HUES64 (cell line): ENCODE measurements around the gene SPATA3.
"Not testable (repeated sequence)": the region's sequence is repeated elsewhere in the genome, so short reads cannot be mapped to it uniquely, and the experiment has no call there.

Source experiments
- H3K27ac ChIP-seq: 2 replicates; pipeline ENCODE4 v1.7.0; 2013; ENCODE audit warnings: low read depth, low read length, inconsistent platforms
- H3K27me3 ChIP-seq: 2 replicates; pipeline ENCODE4 v1.6.1; 2013; ENCODE audit warnings: mild to moderate bottlenecking, low read length; ENCODE audit not compliant: insufficient read depth
- H3K36me3 ChIP-seq: 2 replicates; pipeline ENCODE4 v1.6.1; 2013; ENCODE audit warnings: mild to moderate bottlenecking, low read length; ENCODE audit not compliant: insufficient read depth
- H3K4me1 ChIP-seq: 2 replicates; pipeline ENCODE4 v1.6.1; 2013; ENCODE audit warnings: mild to moderate bottlenecking, low read length, moderate library complexity; ENCODE audit not compliant: insufficient read depth
- H3K4me3 ChIP-seq: 2 replicates; pipeline ENCODE4 v1.5.1; 2013; ENCODE audit warnings: mild to moderate bottlenecking, low read length, moderate library complexity
- H3K9ac ChIP-seq: 2 replicates; pipeline ENCODE4 v1.6.1; 2013; ENCODE audit warnings: mild to moderate bottlenecking, low read depth, low read length
- H3K9me3 ChIP-seq: 2 replicates; pipeline ENCODE4 v1.6.1; 2013; ENCODE audit warnings: low read depth, low read length; ENCODE audit not compliant: insufficient read depth
- WGBS: fragments of 150-250, 120-280 bp; methylation state at CpG from one replicate; pipeline ENCODE4 v1.1.7; 2013; ENCODE audit warnings: missing lambda C conversion rate; 5-methylcytosine and 5-hydroxymethylcytosine counted together

The SPATA3 gene

GRCh38 chr2:231000211-231000904, 4.4 kb downstream of the SPATA3 start:
- Histone ChIP-seq H3K36me3 (no peaks in the 10 kb centered on the region), H3K27ac (no peak overlapping the region), H3K27me3 (peaks cover 16% of the 10 kb centered on the region), H3K4me1 (no peaks in the 10 kb centered on the region), H3K9ac (no peak overlapping the region), H3K9me3 (no peaks in the 10 kb centered on the region), H3K4me3 (no peak overlapping the region)
- 58% methylated on average over 24 of the region's 24 CpGs for WGBS

GRCh38 chr2:231001036-231001435, 5.1 kb downstream of the SPATA3 start:
- H3K9ac ChIP-seq, result no peak overlapping the region
- no peak overlapping the region for H3K27ac ChIP-seq
- no peak overlapping the region for H3K4me3 ChIP-seq
- H3K27me3 ChIP-seq, result peaks cover 16% of the 10 kb centered on the region
- H3K36me3 ChIP-seq, result no peaks in the 10 kb centered on the region
- H3K4me1 ChIP-seq, result no peaks in the 10 kb centered on the region
- H3K9me3 ChIP-seq, result no peaks in the 10 kb centered on the region
- 79% methylated on average over 7 of the region's 7 CpGs for WGBS

GRCh38 chr2:231001921-231002320, 6.0 kb downstream of the SPATA3 start:
- Histone ChIP-seq H3K27me3 (peaks cover 16% of the 10 kb centered on the region), H3K4me1 (no peaks in the 10 kb centered on the region), H3K4me3 (no peak overlapping the region), H3K9ac (no peak overlapping the region), H3K9me3 (no peaks in the 10 kb centered on the region), H3K27ac (no peak overlapping the region), H3K36me3 (no peaks in the 10 kb centered on the region)
- 64% methylated on average over 3 of the region's 4 CpGs for WGBS

- no peak overlapping the region for H3K4me3 ChIP-seq
- WGBS, result 85% methylated on average over 10 of the region's 10 CpGs
These were observed 6.7 kb downstream of the SPATA3 start for GRCh38 chr2:231002641-231003040.

GRCh38 chr2:231003186-231003585, 7.3 kb downstream of the SPATA3 start:
- Histone ChIP-seq H3K27ac (no peak overlapping the region), H3K4me1 (no peaks in the 10 kb centered on the region), H3K36me3 (no peaks in the 10 kb centered on the region), H3K9me3 (no peaks in the 10 kb centered on the region), H3K9ac (no peak overlapping the region), H3K27me3 (peaks cover 16% of the 10 kb centered on the region), H3K4me3 (no peak overlapping the region)
- WGBS, result 87% methylated on average over 2 of the region's 2 CpGs

More at GRCh38 chr2:231002641-231003040, 6.7 kb downstream of the SPATA3 start:
- Histone ChIP-seq H3K4me1 (no peaks in the 10 kb centered on the region), H3K36me3 (no peaks in the 10 kb centered on the region), H3K9ac (no peak overlapping the region), H3K27ac (no peak overlapping the region), H3K9me3 (no peaks in the 10 kb centered on the region), H3K27me3 (peaks cover 16% of the 10 kb centered on the region)

GRCh38 chr2:231004930-231005329, 9.0 kb downstream of the SPATA3 start:
- peaks cover 10% of the 10 kb centered on the region for H3K27me3 ChIP-seq
- not testable (repeated sequence) for H3K4me3 ChIP-seq, H3K9me3 ChIP-seq, H3K4me1 ChIP-seq, H3K9ac ChIP-seq, H3K36me3 ChIP-seq, H3K27ac ChIP-seq

- Histone ChIP-seq H3K9me3 (no peaks in the 10 kb centered on the region), H3K4me1 (no peaks in the 10 kb centered on the region), H3K9ac (no peak overlapping the region), H3K36me3 (no peaks in the 10 kb centered on the region), H3K27me3 (0 out of 2 replicates have a peak, but pooled peaks cover 7% of the 10 kb centered on the region), H3K27ac (no peak overlapping the region), H3K4me3 (no peak overlapping the region)
- WGBS, result 86% methylated on average over 10 of the region's 10 CpGs
These were observed 11.6 kb downstream of the SPATA3 start for GRCh38 chr2:231007286-231008098.

- no peak overlapping the region for H3K4me3 ChIP-seq
- H3K9ac ChIP-seq, result no peak overlapping the region
- 0 out of 2 replicates have a peak, but pooled peaks cover 4% of the 10 kb centered on the region for H3K27me3 ChIP-seq
- no peaks in the 10 kb centered on the region for H3K4me1 ChIP-seq
- H3K9me3 ChIP-seq, result no peaks in the 10 kb centered on the region
- WGBS, result 95% methylated on average over 6 of the region's 6 CpGs
- no peaks in the 10 kb centered on the region for H3K36me3 ChIP-seq
- H3K27ac ChIP-seq, result no peak overlapping the region
These were observed 12.2 kb downstream of the SPATA3 start for GRCh38 chr2:231008131-231008530.

GRCh38 chr2:231009236-231009919, 13.5 kb downstream of the SPATA3 start:
- Histone ChIP-seq H3K9ac (no peak overlapping the region), H3K36me3 (no peaks in the 10 kb centered on the region), H3K27me3 (no peaks in the 10 kb centered on the region), H3K4me1 (no peaks in the 10 kb centered on the region), H3K27ac (no peak overlapping the region), H3K4me3 (no peak overlapping the region), H3K9me3 (no peaks in the 10 kb centered on the region)
- 88% methylated on average over 14 of the region's 14 CpGs for WGBS

- Histone ChIP-seq H3K27me3 (no peaks in the 10 kb centered on the region), H3K36me3 (no peaks in the 10 kb centered on the region), H3K4me1 (no peaks in the 10 kb centered on the region), H3K27ac (no peak overlapping the region), H3K4me3 (no peak overlapping the region), H3K9ac (no peak overlapping the region), H3K9me3 (no peaks in the 10 kb centered on the region)
- WGBS, result 69% methylated on average over 2 of the region's 2 CpGs
These were observed 14.3 kb downstream of the SPATA3 start for GRCh38 chr2:231010201-231010730.

GRCh38 chr2:231011526-231011925, 15.6 kb downstream of the SPATA3 start:
- Histone ChIP-seq H3K27ac (no peak overlapping the region), H3K4me1 (peaks cover 6% of the 10 kb centered on the region; the same call in 1 of the 2 replicates), H3K4me3 (no peak overlapping the region), H3K9ac (no peak overlapping the region), H3K36me3 (no peaks in the 10 kb centered on the region), H3K27me3 (no peaks in the 10 kb centered on the region), H3K9me3 (no peaks in the 10 kb centered on the region)
- 69% methylated on average over 2 of the region's 2 CpGs for WGBS
